Bronchial epithelial cell (primary cell): ENCODE data around the gene SLC35A5. TPM values are rescaled to one million over a fixed set of nuclear protein-coding genes. Genes with fewer than 3 reads are reported as not detected.

Experiments
- DNase-seq: peaks from one replicate; pipeline ENCODE4 v3.0.0-alpha.2; 2010; ENCODE audit warnings: low read depth
- FAIRE-seq: peaks from 2 replicates; lab custom pipeline; 2011; peaks lifted over from hg19 to GRCh38; lab: Jason Lieb, UNC
- H3K27me3 ChIP-seq: 2 replicates; pipeline ENCODE4 v1.5.1; 2011; ENCODE audit warnings: low read length; ENCODE audit not compliant: control insufficient read depth, insufficient read depth
- H3K36me3 ChIP-seq: 2 replicates; pipeline ENCODE4 v1.5.1; 2011; ENCODE audit warnings: low read length; ENCODE audit not compliant: control insufficient read depth, insufficient read depth
- H3K4me3 ChIP-seq: 2 replicates; pipeline ENCODE4 v1.5.1; 2011; ENCODE audit warnings: mild to moderate bottlenecking, low read depth, low read length, control low read depth
- CTCF ChIP-seq: IDR thresholded peaks from 2 replicates; pipeline ENCODE4 v1.5.1; 2011; ENCODE audit warnings: mild to moderate bottlenecking, moderate library complexity, low read length, control low read depth, inconsistent platforms; ENCODE audit not compliant: insufficient read depth, severe bottlenecking
- total RNA-seq: library from RNA; depleted of rRNA; stranded (reverse); fragments of >200 nt; gene quantifications from 2 replicates; pipeline ENCODE4 v1.2.1, GENCODE V29; 2014

Gene SLC35A5
- total RNA-seq, 1 donor from 2014 or later: 14.0 TPM

GRCh38 chr3:112629425-112629824 is 67.6 kb downstream of the SLC35A5 start:
- FAIRE-seq: no peak
- Histone ChIP-seq H3K36me3 (no peaks in the 10 kb centered on the region), H3K27me3 (no peaks in the 10 kb centered on the region), H3K4me3 (no peak overlapping the region)
- no peak for TF ChIP-seq CTCF
- peak; percentile 81 for DNase-seq

DNA sequence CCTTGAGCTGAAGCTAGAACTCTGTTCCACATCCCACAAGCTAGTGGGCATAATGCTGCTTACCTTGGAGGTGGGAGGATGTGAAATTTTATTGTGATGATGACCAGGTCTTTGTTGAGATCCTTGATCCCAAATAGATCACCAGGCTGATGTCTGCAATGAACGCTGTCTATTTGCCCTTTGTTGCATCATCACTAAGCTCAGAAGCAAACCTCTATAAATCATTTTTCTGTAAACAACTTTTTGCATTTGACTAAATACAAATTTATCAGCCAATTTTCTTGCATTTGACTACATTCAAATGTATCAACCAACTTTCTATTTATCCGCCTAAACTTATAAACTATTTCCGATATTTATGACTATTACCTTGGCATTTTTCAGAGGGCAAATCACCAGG is 69.4 kb downstream of the SLC35A5 start:
- DNase-seq (no peak), FAIRE-seq (no peak)
- no peaks in the 10 kb centered on the region for H3K36me3 ChIP-seq
- TF ChIP-seq CTCF: no peak
- no peaks in the 10 kb centered on the region for H3K27me3 ChIP-seq
- H3K4me3 ChIP-seq: no peak overlapping the region

GRCh38 chr3:112632596-112632995 is 70.8 kb downstream of the SLC35A5 start:
- Histone ChIP-seq H3K36me3 (no peaks in the 10 kb centered on the region), H3K27me3 (no peaks in the 10 kb centered on the region), H3K4me3 (no peak overlapping the region)
- DNase-seq: no peak
- FAIRE-seq: no peak
- no peak for TF ChIP-seq CTCF

DNA sequence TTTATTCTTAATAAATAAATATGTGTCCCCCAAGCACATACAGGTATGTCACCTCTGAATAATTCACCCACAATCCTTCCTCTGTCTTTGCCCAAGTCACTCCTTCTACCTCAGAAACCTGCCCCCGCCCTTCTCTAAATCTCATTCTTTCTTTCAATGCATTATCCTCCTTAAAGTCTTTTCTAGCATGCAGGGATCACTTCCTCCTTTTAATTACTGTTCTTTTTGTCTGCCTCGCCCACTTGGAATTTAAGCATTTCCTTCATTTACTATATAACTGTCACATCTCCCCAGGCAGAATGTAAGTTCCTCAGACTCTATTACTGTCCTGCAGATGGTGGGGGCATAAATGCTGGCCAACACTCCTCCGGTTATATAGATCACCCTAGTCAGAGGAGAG is 71.3 kb downstream of the SLC35A5 start:
- no peak for TF ChIP-seq CTCF
- H3K36me3 ChIP-seq: no peaks in the 10 kb centered on the region
- no peak overlapping the region for H3K4me3 ChIP-seq
- no peak for DNase-seq
- FAIRE-seq: no peak
- no peaks in the 10 kb centered on the region for H3K27me3 ChIP-seq

DNA sequence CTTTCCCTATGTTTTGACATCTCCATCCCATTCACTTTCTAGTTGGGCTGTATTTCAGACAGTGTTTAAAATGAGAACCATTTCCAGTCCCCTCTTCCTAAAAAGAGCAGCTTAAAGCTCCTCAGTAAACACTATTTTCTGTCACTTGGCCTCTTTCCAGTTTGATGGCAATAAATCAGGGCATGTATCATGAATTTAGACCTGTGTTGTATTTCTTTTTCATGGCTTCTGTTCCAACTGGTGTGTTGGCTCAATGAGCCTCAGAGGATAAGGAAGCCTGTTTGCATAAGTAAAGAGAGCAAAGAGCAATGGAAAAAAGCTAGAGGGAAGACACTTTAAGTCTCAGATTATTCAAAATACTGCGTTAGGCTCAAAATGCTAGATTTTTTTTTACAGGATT is 71.9 kb downstream of the SLC35A5 start:
- Histone ChIP-seq H3K36me3 (no peaks in the 10 kb centered on the region), H3K4me3 (no peak overlapping the region), H3K27me3 (no peaks in the 10 kb centered on the region)
- no peak for FAIRE-seq
- no peak for TF ChIP-seq CTCF
- DNase-seq: no peak

DNA sequence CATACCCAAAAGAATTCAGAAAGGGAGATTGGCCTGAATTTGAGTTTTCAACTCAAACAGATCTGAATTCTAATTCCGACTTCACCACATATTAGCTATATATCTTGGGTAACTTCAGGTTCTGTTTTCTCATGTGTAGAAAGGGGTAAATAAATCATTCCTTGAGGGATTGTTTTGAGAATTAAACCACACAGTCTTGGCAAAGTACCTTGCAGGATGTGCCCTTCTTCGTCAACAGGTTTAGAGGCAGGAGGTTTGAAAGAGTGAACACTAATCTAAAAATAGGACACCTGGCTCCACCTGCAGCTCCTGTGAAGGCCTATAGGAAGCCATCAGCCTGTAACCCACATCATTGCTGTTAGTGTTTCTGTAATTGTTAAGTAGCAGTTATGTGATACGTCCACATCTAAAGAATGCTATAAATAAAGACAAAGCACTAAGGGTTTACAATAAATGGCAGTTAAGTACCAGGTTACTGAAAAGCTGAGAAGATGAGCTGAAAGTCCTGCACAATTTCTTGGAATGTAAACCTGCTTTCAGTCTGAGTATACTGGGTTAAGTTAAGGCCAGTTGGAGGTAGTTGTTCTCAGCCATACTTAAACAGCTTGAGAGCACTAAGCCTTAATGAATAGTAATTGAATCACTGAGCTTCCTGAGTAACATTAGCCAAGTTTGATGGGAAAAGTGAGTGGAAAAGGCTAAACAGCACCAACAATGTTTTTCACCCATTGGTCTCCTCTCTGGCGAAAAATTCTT is 73.1 kb downstream of the SLC35A5 start:
- TF ChIP-seq CTCF: no peak
- Histone ChIP-seq H3K4me3 (no peak overlapping the region), H3K27me3 (no peaks in the 10 kb centered on the region), H3K36me3 (no peaks in the 10 kb centered on the region)
- FAIRE-seq: no peak
- no peak for DNase-seq
